ENCODE measurements around the gene DAPP1. TPM values are rescaled to one million over a fixed set of nuclear protein-coding genes. Genes with fewer than 3 reads are reported as not detected.

DAPP1 gene
- total and polyA plus RNA-seq, 2 experiments from 2014 or later = not detected

GRCh38 chr4:99859618-99860017 lies 43.0 kb downstream of the DAPP1 start:
- Histone ChIP-seq H2AFZ (no peak overlapping the region), H3K79me2 (replicated peaks; ENCODE audit: insufficient read depth) (no peaks in the 10 kb centered on the region), H3F3A (replicated peaks; ENCODE audit: low read depth) (no peaks in the 10 kb centered on the region), H3K36me3 (ENCODE audit: insufficient read depth) (no peaks in the 10 kb centered on the region), H3K4me2 (no peak overlapping the region), H4K20me1 (replicated peaks; ENCODE audit: insufficient read depth) (no peaks in the 10 kb centered on the region), H3K27me3 (ENCODE audit: insufficient read depth) (no peaks in the 10 kb centered on the region), H3K4me3 (no peak overlapping the region), H3K27ac (ENCODE audit: low read depth) (no peak overlapping the region), H3K9me2 (ENCODE audit: insufficient read depth) (no peaks in the 10 kb centered on the region), H3K4me1 (ENCODE audit: insufficient read depth) (peaks cover 8% of the 10 kb centered on the region)
- Mint-ChIP-seq H3K27ac (no peak overlapping the region), H3K27me3 (ENCODE audit: insufficient read depth, low read depth, poor library complexity) (peaks cover 5% of the 10 kb centered on the region), H3K36me3 (ENCODE audit: low read depth) (no peaks in the 10 kb centered on the region), H3K9me3 (no peaks in the 10 kb centered on the region), H3K4me1 (peaks cover 10% of the 10 kb centered on the region; the same call in 2 of the 3 replicates), H3K4me3 (no peak overlapping the region)
- DNase-seq (ENCODE audit: low spot score) (no peak), ATAC-seq (no peak)
- TF ChIP-seq POLR2AphosphoS5 (IDR thresholded peaks at IDR 0.05; ENCODE audit: low read depth) (no peak), NANOG (IDR thresholded peaks at IDR 0.05; ENCODE audit: borderline replicate concordance) (no peak), EZH2phosphoT487 (IDR thresholded peaks at IDR 0.05; ENCODE audit: unreplicated experiment) (no peak), STAT1 (IDR thresholded peaks at IDR 0.05; ENCODE audit: unreplicated experiment) (no peak), EZH2 (IDR thresholded peaks at IDR 0.05; ENCODE audit: low read depth, unreplicated experiment) (no peak), JUNB (IDR thresholded peaks at IDR 0.05; ENCODE audit: unreplicated experiment) (no peak)
- TF ChIP-seq, protein P1, sequence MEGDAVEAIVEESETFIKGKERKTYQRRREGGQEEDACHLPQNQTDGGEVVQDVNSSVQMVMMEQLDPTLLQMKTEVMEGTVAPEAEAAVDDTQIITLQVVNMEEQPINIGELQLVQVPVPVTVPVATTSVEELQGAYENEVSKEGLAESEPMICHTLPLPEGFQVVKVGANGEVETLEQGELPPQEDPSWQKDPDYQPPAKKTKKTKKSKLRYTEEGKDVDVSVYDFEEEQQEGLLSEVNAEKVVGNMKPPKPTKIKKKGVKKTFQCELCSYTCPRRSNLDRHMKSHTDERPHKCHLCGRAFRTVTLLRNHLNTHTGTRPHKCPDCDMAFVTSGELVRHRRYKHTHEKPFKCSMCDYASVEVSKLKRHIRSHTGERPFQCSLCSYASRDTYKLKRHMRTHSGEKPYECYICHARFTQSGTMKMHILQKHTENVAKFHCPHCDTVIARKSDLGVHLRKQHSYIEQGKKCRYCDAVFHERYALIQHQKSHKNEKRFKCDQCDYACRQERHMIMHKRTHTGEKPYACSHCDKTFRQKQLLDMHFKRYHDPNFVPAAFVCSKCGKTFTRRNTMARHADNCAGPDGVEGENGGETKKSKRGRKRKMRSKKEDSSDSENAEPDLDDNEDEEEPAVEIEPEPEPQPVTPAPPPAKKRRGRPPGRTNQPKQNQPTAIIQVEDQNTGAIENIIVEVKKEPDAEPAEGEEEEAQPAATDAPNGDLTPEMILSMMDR (conservative IDR thresholded peaks at IDR 0.05; ENCODE audit: low read depth in 2 of 2) = no peak
- TF ChIP-seq, protein P2, sequence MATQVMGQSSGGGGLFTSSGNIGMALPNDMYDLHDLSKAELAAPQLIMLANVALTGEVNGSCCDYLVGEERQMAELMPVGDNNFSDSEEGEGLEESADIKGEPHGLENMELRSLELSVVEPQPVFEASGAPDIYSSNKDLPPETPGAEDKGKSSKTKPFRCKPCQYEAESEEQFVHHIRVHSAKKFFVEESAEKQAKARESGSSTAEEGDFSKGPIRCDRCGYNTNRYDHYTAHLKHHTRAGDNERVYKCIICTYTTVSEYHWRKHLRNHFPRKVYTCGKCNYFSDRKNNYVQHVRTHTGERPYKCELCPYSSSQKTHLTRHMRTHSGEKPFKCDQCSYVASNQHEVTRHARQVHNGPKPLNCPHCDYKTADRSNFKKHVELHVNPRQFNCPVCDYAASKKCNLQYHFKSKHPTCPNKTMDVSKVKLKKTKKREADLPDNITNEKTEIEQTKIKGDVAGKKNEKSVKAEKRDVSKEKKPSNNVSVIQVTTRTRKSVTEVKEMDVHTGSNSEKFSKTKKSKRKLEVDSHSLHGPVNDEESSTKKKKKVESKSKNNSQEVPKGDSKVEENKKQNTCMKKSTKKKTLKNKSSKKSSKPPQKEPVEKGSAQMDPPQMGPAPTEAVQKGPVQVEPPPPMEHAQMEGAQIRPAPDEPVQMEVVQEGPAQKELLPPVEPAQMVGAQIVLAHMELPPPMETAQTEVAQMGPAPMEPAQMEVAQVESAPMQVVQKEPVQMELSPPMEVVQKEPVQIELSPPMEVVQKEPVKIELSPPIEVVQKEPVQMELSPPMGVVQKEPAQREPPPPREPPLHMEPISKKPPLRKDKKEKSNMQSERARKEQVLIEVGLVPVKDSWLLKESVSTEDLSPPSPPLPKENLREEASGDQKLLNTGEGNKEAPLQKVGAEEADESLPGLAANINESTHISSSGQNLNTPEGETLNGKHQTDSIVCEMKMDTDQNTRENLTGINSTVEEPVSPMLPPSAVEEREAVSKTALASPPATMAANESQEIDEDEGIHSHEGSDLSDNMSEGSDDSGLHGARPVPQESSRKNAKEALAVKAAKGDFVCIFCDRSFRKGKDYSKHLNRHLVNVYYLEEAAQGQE (IDR thresholded peaks at IDR 0.05; ENCODE audit: unreplicated experiment) = no peak
- TF ChIP-seq, protein P3, sequence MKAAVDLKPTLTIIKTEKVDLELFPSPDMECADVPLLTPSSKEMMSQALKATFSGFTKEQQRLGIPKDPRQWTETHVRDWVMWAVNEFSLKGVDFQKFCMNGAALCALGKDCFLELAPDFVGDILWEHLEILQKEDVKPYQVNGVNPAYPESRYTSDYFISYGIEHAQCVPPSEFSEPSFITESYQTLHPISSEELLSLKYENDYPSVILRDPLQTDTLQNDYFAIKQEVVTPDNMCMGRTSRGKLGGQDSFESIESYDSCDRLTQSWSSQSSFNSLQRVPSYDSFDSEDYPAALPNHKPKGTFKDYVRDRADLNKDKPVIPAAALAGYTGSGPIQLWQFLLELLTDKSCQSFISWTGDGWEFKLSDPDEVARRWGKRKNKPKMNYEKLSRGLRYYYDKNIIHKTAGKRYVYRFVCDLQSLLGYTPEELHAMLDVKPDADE (IDR thresholded peaks at IDR 0.05) = no peak

DNA sequence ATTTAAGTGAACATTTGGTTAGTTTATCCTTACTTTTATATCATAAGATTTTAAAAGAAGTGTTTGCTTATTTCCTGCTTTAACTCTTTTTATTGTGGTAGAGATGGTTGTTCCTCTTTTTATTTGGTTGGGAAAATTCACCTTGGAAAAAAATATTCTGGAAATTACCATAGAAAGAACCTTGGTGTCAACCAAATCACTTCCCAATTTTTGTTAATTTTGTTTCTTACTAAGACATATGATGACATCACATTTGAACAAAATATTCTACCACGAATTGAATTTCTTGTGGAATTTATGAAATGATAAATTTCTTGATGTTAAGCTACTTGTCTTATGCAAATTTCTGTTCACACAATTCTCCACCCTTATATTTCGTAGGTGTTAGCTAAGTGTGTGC lies 43.9 kb downstream of the DAPP1 start:
- Histone ChIP-seq H3K36me3 (ENCODE audit: insufficient read depth) (no peaks in the 10 kb centered on the region), H3K27ac (ENCODE audit: low read depth) (no peak overlapping the region), H3K4me1 (ENCODE audit: insufficient read depth) (peaks cover 8% of the 10 kb centered on the region), H3F3A (replicated peaks; ENCODE audit: low read depth) (no peaks in the 10 kb centered on the region), H3K79me2 (replicated peaks; ENCODE audit: insufficient read depth) (no peaks in the 10 kb centered on the region), H3K4me3 (no peak overlapping the region), H3K9me2 (ENCODE audit: insufficient read depth) (no peaks in the 10 kb centered on the region), H2AFZ (no peak overlapping the region), H3K4me2 (no peak overlapping the region), H3K27me3 (ENCODE audit: insufficient read depth) (no peaks in the 10 kb centered on the region), H4K20me1 (replicated peaks; ENCODE audit: insufficient read depth) (no peaks in the 10 kb centered on the region)
- DNase-seq (ENCODE audit: low spot score) (no peak), ATAC-seq (no peak)
- Mint-ChIP-seq H3K36me3 (ENCODE audit: low read depth) (no peaks in the 10 kb centered on the region), H3K27ac (no peak overlapping the region), H3K4me1 (peaks cover 10% of the 10 kb centered on the region; the same call in 2 of the 3 replicates), H3K27me3 (ENCODE audit: insufficient read depth, low read depth, poor library complexity) (peaks cover 5% of the 10 kb centered on the region), H3K9me3 (no peaks in the 10 kb centered on the region), H3K4me3 (no peak overlapping the region)
- no peak for TF ChIP-seq STAT1 (IDR thresholded peaks at IDR 0.05; ENCODE audit: unreplicated experiment)
- no peak for TF ChIP-seq ZNF331 (CRISPR knock-in tag; IDR thresholded peaks at IDR 0.05; ENCODE audit: low read depth)
- TF ChIP-seq, protein P1 (conservative IDR thresholded peaks at IDR 0.05; ENCODE audit: low read depth in 2 of 2) = no peak
- no peak for TF ChIP-seq EZH2phosphoT487 (IDR thresholded peaks at IDR 0.05; ENCODE audit: unreplicated experiment)
- no peak for TF ChIP-seq JUNB (IDR thresholded peaks at IDR 0.05; ENCODE audit: unreplicated experiment)
- no peak for TF ChIP-seq POLR2AphosphoS5 (IDR thresholded peaks at IDR 0.05; ENCODE audit: low read depth)
- TF ChIP-seq NANOG (IDR thresholded peaks at IDR 0.05; ENCODE audit: borderline replicate concordance) = no peak
- TF ChIP-seq, protein P3 (IDR thresholded peaks at IDR 0.05) = no peak
- TF ChIP-seq EZH2 (IDR thresholded peaks at IDR 0.05; ENCODE audit: low read depth, unreplicated experiment) = no peak
- TF ChIP-seq ZNF114 (CRISPR knock-in tag; IDR thresholded peaks at IDR 0.05) = no peak

All from GM23338 (cell line).